WERI-Rb-1 (cell line): ENCODE measurements around the gene SLC25A43.
"Not testable (repeated sequence)": the region's sequence is repeated elsewhere in the genome, so short reads cannot be mapped to it uniquely, and the experiment has no call there.

ENCODE experiments used
- DNase-seq: peaks from one replicate; pipeline ENCODE4 v3.0.0-alpha.2; 2020
- H3K27ac ChIP-seq: fragments of 250-450 bp; sonication (Bioruptor Pico); 2 replicates; pipeline ENCODE4 v1.5.1; 2020; ENCODE audit warnings: mild to moderate bottlenecking, moderate library complexity
- H3K27me3 ChIP-seq: fragments of 250-450 bp; sonication (Bioruptor Pico); 2 replicates; pipeline ENCODE4 v1.5.1; 2021; ENCODE audit warnings: mild to moderate bottlenecking, low read depth, moderate library complexity; ENCODE audit not compliant: insufficient read depth, severe bottlenecking
- H3K36me3 ChIP-seq: fragments of 250-450 bp; sonication (Bioruptor Pico); 2 replicates; pipeline ENCODE4 v1.5.1; 2020; ENCODE audit warnings: mild to moderate bottlenecking, moderate library complexity
- H3K4me3 ChIP-seq: 2 replicates; pipeline ENCODE4 v1.5.1; 2011; ENCODE audit warnings: low read depth, mild to moderate bottlenecking, control low read depth, low read length
- H3K9me3 ChIP-seq: fragments of 250-450 bp; sonication (Bioruptor Pico); 2 replicates; pipeline ENCODE4 v1.5.1; 2021; ENCODE audit warnings: mild to moderate bottlenecking, moderate library complexity; ENCODE audit not compliant: severe bottlenecking
- TF ChIP-seq, protein P1 (sequence below): IDR thresholded peaks from 2 replicates; pipeline ENCODE4 v1.5.1; 2011; ENCODE audit warnings: low read depth, mild to moderate bottlenecking, control low read depth, inconsistent platforms, low read length

The SLC25A43 gene

GRCh38 chrX:119375561-119375960 lies 23.6 kb upstream of the SLC25A43 start:
- no peak overlapping the region for H3K27ac ChIP-seq
- no peaks in the 10 kb centered on the region for H3K36me3 ChIP-seq
- TF ChIP-seq, protein P1, sequence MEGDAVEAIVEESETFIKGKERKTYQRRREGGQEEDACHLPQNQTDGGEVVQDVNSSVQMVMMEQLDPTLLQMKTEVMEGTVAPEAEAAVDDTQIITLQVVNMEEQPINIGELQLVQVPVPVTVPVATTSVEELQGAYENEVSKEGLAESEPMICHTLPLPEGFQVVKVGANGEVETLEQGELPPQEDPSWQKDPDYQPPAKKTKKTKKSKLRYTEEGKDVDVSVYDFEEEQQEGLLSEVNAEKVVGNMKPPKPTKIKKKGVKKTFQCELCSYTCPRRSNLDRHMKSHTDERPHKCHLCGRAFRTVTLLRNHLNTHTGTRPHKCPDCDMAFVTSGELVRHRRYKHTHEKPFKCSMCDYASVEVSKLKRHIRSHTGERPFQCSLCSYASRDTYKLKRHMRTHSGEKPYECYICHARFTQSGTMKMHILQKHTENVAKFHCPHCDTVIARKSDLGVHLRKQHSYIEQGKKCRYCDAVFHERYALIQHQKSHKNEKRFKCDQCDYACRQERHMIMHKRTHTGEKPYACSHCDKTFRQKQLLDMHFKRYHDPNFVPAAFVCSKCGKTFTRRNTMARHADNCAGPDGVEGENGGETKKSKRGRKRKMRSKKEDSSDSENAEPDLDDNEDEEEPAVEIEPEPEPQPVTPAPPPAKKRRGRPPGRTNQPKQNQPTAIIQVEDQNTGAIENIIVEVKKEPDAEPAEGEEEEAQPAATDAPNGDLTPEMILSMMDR, result no peak
- peaks cover 2% of the 10 kb centered on the region for H3K27me3 ChIP-seq
- no peak for DNase-seq
- H3K4me3 ChIP-seq, result no peak overlapping the region
- no peaks in the 10 kb centered on the region for H3K9me3 ChIP-seq

GRCh38 chrX:119376312-119376711 lies 22.8 kb upstream of the SLC25A43 start:
- Histone ChIP-seq H3K36me3 (no peaks in the 10 kb centered on the region), H3K27ac (no peak overlapping the region), H3K9me3 (no peaks in the 10 kb centered on the region), H3K4me3 (no peak overlapping the region), H3K27me3 (peaks cover 2% of the 10 kb centered on the region)
- TF ChIP-seq, protein P1, result no peak
- no peak for DNase-seq

- no peaks in the 10 kb centered on the region for H3K36me3 ChIP-seq
- no peak overlapping the region for H3K4me3 ChIP-seq
- H3K27me3 ChIP-seq, result no peaks in the 10 kb centered on the region
- no peaks in the 10 kb centered on the region for H3K9me3 ChIP-seq
- no peak overlapping the region for H3K27ac ChIP-seq
- DNase-seq, result no peak
- TF ChIP-seq, protein P1, result no peak
Measured at GRCh38 chrX:119381349-119381944, 17.7 kb upstream of the SLC25A43 start.

DNA sequence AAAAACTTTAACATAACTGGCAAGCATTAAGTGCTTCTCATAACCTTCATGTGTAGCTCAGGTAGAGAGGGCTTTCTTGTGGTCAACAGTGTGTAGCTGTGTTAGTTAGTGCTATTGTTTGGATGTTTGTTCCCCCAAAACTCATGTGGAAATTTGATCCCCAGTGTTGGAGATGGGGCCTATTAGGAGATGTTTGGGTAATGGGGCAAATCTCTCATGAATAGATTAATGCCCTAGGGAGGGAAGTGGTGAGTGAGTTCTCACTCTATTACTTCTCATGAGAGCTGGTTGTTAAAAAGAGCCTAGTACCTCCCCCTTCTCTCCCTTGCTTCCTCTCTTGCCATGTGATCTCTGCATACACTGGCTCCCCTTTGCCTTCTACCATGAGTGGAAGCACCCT lies 16.5 kb upstream of the SLC25A43 start:
- Histone ChIP-seq H3K9me3 (no peaks in the 10 kb centered on the region), H3K4me3 (no peak overlapping the region), H3K27me3 (no peaks in the 10 kb centered on the region), H3K36me3 (no peaks in the 10 kb centered on the region), H3K27ac (no peak overlapping the region)
- no peak for DNase-seq
- TF ChIP-seq, protein P1, result no peak

DNA sequence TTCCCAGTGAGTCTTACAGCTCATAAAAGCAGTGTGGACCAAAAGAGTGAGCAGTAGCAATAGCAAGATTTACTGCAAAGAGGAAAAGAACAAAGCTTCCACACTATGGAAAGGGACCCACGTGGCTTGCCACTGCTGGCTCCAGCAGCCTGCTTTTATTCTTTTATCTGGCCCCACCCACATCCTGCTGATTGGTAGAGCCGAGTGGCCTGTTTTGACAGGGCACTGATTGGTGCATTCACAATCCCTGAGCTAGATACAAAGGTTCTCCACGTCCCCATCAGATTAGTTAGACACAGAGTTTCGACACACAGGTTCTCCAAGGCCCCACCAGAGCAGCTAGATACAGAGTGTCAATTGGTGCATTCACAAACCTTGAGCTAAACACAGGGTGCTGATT lies 12.5 kb upstream of the SLC25A43 start:
- not testable (repeated sequence) for H3K9me3 ChIP-seq, H3K27me3 ChIP-seq, DNase-seq, H3K4me3 ChIP-seq, H3K36me3 ChIP-seq, H3K27ac ChIP-seq

DNA sequence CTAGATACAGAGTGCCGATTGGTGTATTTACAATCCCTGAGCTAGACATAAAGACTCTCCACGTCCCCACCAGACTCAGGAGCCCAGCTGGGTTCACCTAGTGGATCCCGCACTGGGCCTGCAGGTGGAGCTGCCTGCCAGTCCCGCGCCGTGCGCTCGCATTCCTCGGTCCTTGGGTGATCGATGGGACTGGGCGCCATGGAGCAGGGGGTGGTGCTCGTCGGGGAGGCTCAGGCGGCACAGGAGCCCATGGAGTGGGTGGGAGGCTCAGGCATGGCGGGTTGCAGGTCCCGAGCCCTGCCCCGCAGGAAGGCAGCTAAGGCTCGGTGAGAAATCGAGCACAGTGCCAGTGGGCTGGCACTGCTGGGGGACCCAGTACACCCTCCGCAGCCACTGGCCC lies 11.7 kb upstream of the SLC25A43 start:
- H3K9me3 ChIP-seq, H3K4me3 ChIP-seq, H3K27me3 ChIP-seq, DNase-seq, H3K27ac ChIP-seq, H3K36me3 ChIP-seq: not testable (repeated sequence)

DNA sequence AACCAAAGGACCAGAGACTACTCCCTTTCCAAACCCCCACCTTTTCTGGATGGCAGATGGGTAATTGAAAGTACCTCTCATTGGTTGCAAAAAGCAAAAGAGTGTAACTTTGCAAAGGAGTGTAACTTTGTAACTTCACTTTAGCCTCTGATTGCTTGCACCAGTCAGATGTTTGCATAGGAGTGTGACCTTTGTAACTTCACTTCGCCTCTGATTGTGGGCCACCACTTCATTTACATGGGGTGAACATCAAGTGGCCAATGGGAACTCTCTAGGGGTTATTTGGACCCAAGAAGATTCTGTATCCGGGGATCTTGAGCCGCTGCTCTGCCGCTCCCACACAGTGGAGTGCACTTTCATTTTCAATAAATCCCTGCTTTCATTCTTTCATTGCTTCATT lies 9.9 kb upstream of the SLC25A43 start:
- no peak for DNase-seq
- Histone ChIP-seq H3K27ac (no peak overlapping the region), H3K36me3 (no peaks in the 10 kb centered on the region), H3K9me3 (no peaks in the 10 kb centered on the region), H3K4me3 (no peak overlapping the region), H3K27me3 (peaks cover 3% of the 10 kb centered on the region)
- TF ChIP-seq, protein P1, result no peak
